IMR-90 (cell line): Measurements from ENCODE around the gene FTO. TPM values are rescaled to one million over a fixed set of nuclear protein-coding genes. Genes with fewer than 3 reads are reported as not detected.

Source experiments
- ATAC-seq: fragments of 200-7000 bp; cut with Tn5 transposase; 2 replicates; pipeline ENCODE4 v1.9.1; 2020; ENCODE audit warnings: low read depth, mild to moderate bottlenecking, moderate library complexity
- BruUV-seq: library from RNA; stranded (reverse); fragments of 400-500 nt; replicated peaks from 2 replicates; lab custom pipeline; 2021; lab: Mats Ljungman, UMichigan
- CTCF ChIA-PET: fragments of 300-600 bp; formaldehyde crosslinking; extraction: SDS; loops from one replicate; lab custom pipeline; 2021; ENCODE audit warnings: antibody characterized with exemption; lab: Yijun Ruan, JAX
- POLR2A ChIA-PET: fragments of 300-600 bp; sonication (Branson Sonifier 250); formaldehyde crosslinking; loops from one replicate; lab custom pipeline; 2022; ENCODE audit warnings: antibody characterized with exemption; ENCODE audit not compliant: unreplicated experiment; lab: Charles Lee
- DNase-seq: peaks from one replicate; pipeline ENCODE4 v3.0.0; 2013
- H2AFZ ChIP-seq: replicated peaks from 2 replicates; pipeline ENCODE3; 2013; ENCODE audit warnings: low read length, mild to moderate bottlenecking; ENCODE audit not compliant: poor library complexity
- H2AK5ac ChIP-seq: 2 replicates; pipeline ENCODE4 v1.6.1; 2013; ENCODE audit warnings: low read depth, low read length, inconsistent platforms
- H2AK9ac ChIP-seq: replicated peaks from 2 replicates; pipeline ENCODE3; 2013; ENCODE audit warnings: mild to moderate bottlenecking, low read depth, low read length, moderate library complexity; ENCODE audit not compliant: poor library complexity
- H2BK120ac ChIP-seq: 2 replicates; pipeline ENCODE4 v1.6.1; 2013; ENCODE audit warnings: low read depth, low read length, inconsistent platforms
- H2BK15ac ChIP-seq: 3 replicates; pipeline ENCODE4 v1.6.1; 2013; ENCODE audit warnings: low read depth, low read length, inconsistent platforms
- H2BK20ac ChIP-seq: 2 replicates; pipeline ENCODE4 v1.6.1; 2013; ENCODE audit warnings: low read depth, mild to moderate bottlenecking, inconsistent platforms, low read length, moderate library complexity
- H2BK5ac ChIP-seq: 2 replicates; pipeline ENCODE4 v1.6.1; 2013; ENCODE audit warnings: mild to moderate bottlenecking, low read depth, low read length, inconsistent platforms; ENCODE audit not compliant: poor library complexity, severe bottlenecking
- H3K14ac ChIP-seq: replicated peaks from 2 replicates; pipeline ENCODE4 v1.6.1; 2013; ENCODE audit warnings: low read depth, low read length, inconsistent platforms
- H3K18ac ChIP-seq: 2 replicates; pipeline ENCODE4 v1.6.1; 2013; ENCODE audit warnings: low read depth, low read length, control low read depth
- H3K23ac ChIP-seq: 2 replicates; pipeline ENCODE4 v1.6.1; 2013; ENCODE audit warnings: low read depth, low read length, inconsistent platforms
- H3K27ac ChIP-seq: 2 replicates; pipeline ENCODE4 v1.5.1; 2013; ENCODE audit warnings: mild to moderate bottlenecking, control low read depth, low read length; ENCODE audit not compliant: insufficient read depth
- H3K27me3 ChIP-seq: 2 replicates; pipeline ENCODE4 v1.6.1; 2013; ENCODE audit warnings: low read length; ENCODE audit not compliant: control insufficient read depth, insufficient read depth
- H3K36me3 ChIP-seq: 2 replicates; pipeline ENCODE4 v1.6.1; 2013; ENCODE audit warnings: low read length, mixed read lengths; ENCODE audit not compliant: control insufficient read depth, insufficient read depth
- H3K4ac ChIP-seq: 2 replicates; pipeline ENCODE4 v1.6.1; 2013; ENCODE audit warnings: low read depth, low read length, inconsistent platforms
- H3K4me1 ChIP-seq: 2 replicates; pipeline ENCODE4 v1.6.1; 2013; ENCODE audit warnings: low read length, mixed read lengths; ENCODE audit not compliant: control insufficient read depth, insufficient read depth
- H3K4me2 ChIP-seq: 2 replicates; pipeline ENCODE4 v1.6.1; 2013; ENCODE audit warnings: low read depth, mild to moderate bottlenecking, control low read depth, low read length, moderate library complexity
- H3K4me3 ChIP-seq: 2 replicates; pipeline ENCODE4 v1.5.1; 2013; ENCODE audit warnings: low read depth, mild to moderate bottlenecking, control low read depth, low read length, moderate library complexity; ENCODE audit not compliant: insufficient read depth
- H3K56ac ChIP-seq: 2 replicates; pipeline ENCODE4 v1.6.1; 2013; ENCODE audit warnings: low read length, inconsistent platforms; ENCODE audit not compliant: insufficient read depth; ENCODE audit errors: extremely low read depth
- H3K79me1 ChIP-seq, 2 experiments: 2 replicates each; pipeline ENCODE4 v1.6.1; 2013; ENCODE audit warnings: low read length in 2 of 2, inconsistent platforms in 1 of 2, low read depth in 1 of 2
- H3K9ac ChIP-seq: 2 replicates; pipeline ENCODE4 v1.6.1; 2013; ENCODE audit warnings: low read depth, low read length, control low read depth
- H3K9me1 ChIP-seq: 2 replicates; pipeline ENCODE4 v1.6.1; 2013; ENCODE audit warnings: low read length, inconsistent platforms; ENCODE audit not compliant: insufficient read depth
- H3K9me3 ChIP-seq: 2 replicates; pipeline ENCODE4 v1.6.1; 2013; ENCODE audit warnings: low read length; ENCODE audit not compliant: control insufficient read depth, insufficient read depth
- H4K20me1 ChIP-seq: 2 replicates; pipeline ENCODE4 v1.6.1; 2013; ENCODE audit warnings: low read length, inconsistent platforms; ENCODE audit not compliant: insufficient read depth
- H4K5ac ChIP-seq: 2 replicates; pipeline ENCODE4 v1.6.1; 2013; ENCODE audit warnings: mild to moderate bottlenecking, low read depth, low read length, control low read depth
- H4K8ac ChIP-seq, 2 experiments: 2 replicates each; pipeline ENCODE4 v1.6.1; 2013; ENCODE audit warnings: low read depth in 2 of 2, low read length in 2 of 2, control low read depth in 1 of 2, inconsistent platforms in 1 of 2
- H4K91ac ChIP-seq: 2 replicates; pipeline ENCODE4 v1.6.1; 2013; ENCODE audit warnings: low read depth, low read length, inconsistent platforms; ENCODE audit not compliant: insufficient read depth
- BHLHE40 ChIP-seq: fragments of 150-350 bp; IDR thresholded peaks from 2 replicates; pipeline ENCODE4 v1.6.1; 2016; ENCODE audit warnings: mild to moderate bottlenecking, low read depth, low read length
- CEBPB ChIP-seq: IDR thresholded peaks from 2 replicates; pipeline ENCODE4 v1.6.1; 2012; ENCODE audit warnings: low read depth, low read length, improper control_type of control experiment
- CHD1 ChIP-seq: IDR thresholded peaks from 2 replicates; pipeline ENCODE4 v1.6.1; 2012; ENCODE audit warnings: low read depth, low read length, improper control_type of control experiment
- CTCF ChIP-seq: conservative IDR thresholded peaks from 2 replicates; pipeline ENCODE4 v1.5.1; 2012; ENCODE audit warnings: mild to moderate bottlenecking, low read depth, low read length, improper control_type of control experiment
- ELK1 ChIP-seq: fragments of 150-350 bp; IDR thresholded peaks from 2 replicates; pipeline ENCODE4 v1.6.1; 2016; ENCODE audit warnings: low read depth, mild to moderate bottlenecking, low read length, moderate library complexity, borderline replicate concordance
- FOS ChIP-seq: fragments of 150-350 bp; IDR thresholded peaks from 2 replicates; pipeline ENCODE4 v1.6.1; 2016; ENCODE audit warnings: low read depth, low read length
- MAFK ChIP-seq: IDR thresholded peaks from 2 replicates; pipeline ENCODE4 v1.6.1; 2012; ENCODE audit warnings: low read depth, low read length, improper control_type of control experiment
- MAZ ChIP-seq: IDR thresholded peaks from 2 replicates; pipeline ENCODE4 v1.6.1; 2012; ENCODE audit warnings: low read depth, mild to moderate bottlenecking, low read length, improper control_type of control experiment, moderate library complexity, borderline replicate concordance
- MXI1 ChIP-seq: IDR thresholded peaks from 2 replicates; pipeline ENCODE4 v1.6.1; 2012; ENCODE audit warnings: low read depth, mild to moderate bottlenecking, low read length, moderate library complexity, borderline replicate concordance
- NFE2L2 ChIP-seq: fragments of 150-350 bp; IDR thresholded peaks from 2 replicates; pipeline ENCODE4 v1.6.1; 2016; ENCODE audit warnings: low read depth, mild to moderate bottlenecking, low read length
- POLR2A ChIP-seq: IDR thresholded peaks from 2 replicates; pipeline ENCODE4 v1.6.1; 2012; ENCODE audit warnings: mild to moderate bottlenecking, low read depth, low read length
- RAD21 ChIP-seq: IDR thresholded peaks from 2 replicates; pipeline ENCODE4 v1.6.1; 2012; ENCODE audit warnings: low read length, improper control_type of control experiment
- RCOR1 ChIP-seq: IDR thresholded peaks from 2 replicates; pipeline ENCODE4 v1.6.1; 2012; ENCODE audit warnings: mild to moderate bottlenecking, low read length, improper control_type of control experiment; ENCODE audit not compliant: insufficient replicate concordance
- RFX5 ChIP-seq: IDR thresholded peaks from 2 replicates; pipeline ENCODE4 v1.8.0; 2012; ENCODE audit warnings: low read depth, mild to moderate bottlenecking, low read length, moderate library complexity
- SMC3 ChIP-seq: fragments of 150-350 bp; IDR thresholded peaks from 2 replicates; pipeline ENCODE4 v1.6.1; 2016; ENCODE audit warnings: low read depth, mild to moderate bottlenecking, antibody characterized with exemption, low read length, moderate library complexity
- USF2 ChIP-seq: fragments of 150-350 bp; IDR thresholded peaks from 2 replicates; pipeline ENCODE4 v1.6.1; 2017; ENCODE audit warnings: mild to moderate bottlenecking, antibody characterized with exemption, low read length, low read depth
- WGBS, 2 experiments: methylation state at CpG; one replicate each; pipeline versions ENCODE4 v1.1.5 to v1.1.7; 2013; ENCODE audit warnings: missing lambda C conversion rate in 2 of 2; ENCODE audit not compliant: insufficient read length in 1 of 2; ENCODE audit errors: extremely low coverage in 2 of 2; 5-methylcytosine and 5-hydroxymethylcytosine counted together
- dilution Hi-C: fragments of 300-500 bp; cut with HindIII; formaldehyde crosslinking; loops from one replicate; pipeline ENCODE4 v1.14.3; 2018; ENCODE audit warnings: low sequenced_read_pairs; ENCODE audit not compliant: unreplicated experiment
- in situ Hi-C: fragments of 300-500 bp; cut with MboI; formaldehyde crosslinking; loops from 3 replicates; pipeline ENCODE4 v1.14.3; 2019; ENCODE audit warnings: low sequenced_read_pairs, inconsistent platforms, mixed read lengths
- intact Hi-C: fragments of 100-400 bp; cut with micrococcal nuclease; formaldehyde crosslinking; loops from 2 replicates; pipeline ENCODE4 v1.10.0; 2022
- polyA plus RNA-seq, 3 experiments: library from polyadenylated mRNA; depleted of rRNA; stranded (reverse); fragments of >200 nt; gene quantifications; 2 replicates each; pipeline ENCODE4 v1.2.3, GENCODE V29; 2012; ENCODE audit warnings: low replicate concordance in 1 of 3
- total RNA-seq: library from RNA; depleted of rRNA; stranded (reverse); fragments of >200 nt; gene quantifications from 2 replicates; pipeline ENCODE4 v1.2.3, GENCODE V29; 2012

FTO gene
- total and polyA plus RNA-seq, 2 of the 4 experiments (the other 2 are of a cell fraction) = 70.3 to 132 TPM

GRCh38 chr16:54142787-54143186, 438.8 kb downstream of the FTO start:
- WGBS, 2 experiments = 78% methylated on average over 1 of the region's 4 CpGs; no CpG with 5 or more reads in 1 of the 2 experiments
- H2AK9ac ChIP-seq = no peak overlapping the region
- no peak overlapping the region for H2BK5ac ChIP-seq
- H3K36me3 ChIP-seq = no peaks in the 10 kb centered on the region
- no peaks in the 10 kb centered on the region for H3K9me3 ChIP-seq
- H3K9me1 ChIP-seq = no peaks in the 10 kb centered on the region
- no peak overlapping the region for H3K23ac ChIP-seq
- no peak overlapping the region for H3K56ac ChIP-seq
- H3K4me2 ChIP-seq = no peak overlapping the region
- no peak overlapping the region for H3K18ac ChIP-seq
- H3K27me3 ChIP-seq = peaks cover 17% of the 10 kb centered on the region
- no TSS peak for BruUV-seq
- H2BK120ac ChIP-seq = no peak overlapping the region
- no peak overlapping the region for H2BK20ac ChIP-seq
- no peak overlapping the region for H4K8ac ChIP-seq
- in situ Hi-C loops (no loop called here), intact Hi-C loops (no loop called here), dilution Hi-C loops (no loop called here)
- H4K5ac ChIP-seq = no peak overlapping the region
- no peaks in the 10 kb centered on the region for H4K20me1 ChIP-seq
- H3K4ac ChIP-seq = no peak overlapping the region
- no peak overlapping the region for H4K91ac ChIP-seq
- H2AFZ ChIP-seq = no peak overlapping the region
- no peak for TF ChIP-seq MXI1
- no peak for TF ChIP-seq RCOR1
- no peak for TF ChIP-seq POLR2A
- no peak for TF ChIP-seq ELK1
- TF ChIP-seq USF2 = no peak
- TF ChIP-seq CEBPB = no peak
- no peak for TF ChIP-seq MAZ
- TF ChIP-seq MAFK = no peak
- TF ChIP-seq FOS = no peak
- TF ChIP-seq NFE2L2 = no peak
- TF ChIP-seq SMC3 = no peak
- no peak for TF ChIP-seq CHD1
- TF ChIP-seq CTCF = no peak
- TF ChIP-seq RAD21 = no peak
- TF ChIP-seq RFX5 = no peak
- TF ChIP-seq BHLHE40 = no peak
- H2BK15ac ChIP-seq = no peak overlapping the region
- DNase-seq (no peak), ATAC-seq (no peak)
- no peaks in the 10 kb centered on the region for H3K79me1 ChIP-seq
- no peak overlapping the region for H3K14ac ChIP-seq
- no peak overlapping the region for H3K9ac ChIP-seq
- ChIA-PET POLR2A (interaction anchor here (0.6 kb wide), 1 partner anchor 15 kb away, joined by 3 read pairs; no protein-coding TSS in a partner anchor), CTCF (no interaction called here)
- no peak overlapping the region for H3K4me3 ChIP-seq
- H3K27ac ChIP-seq = no peak overlapping the region
- no peak overlapping the region for H2AK5ac ChIP-seq
- H3K4me1 ChIP-seq = no peaks in the 10 kb centered on the region
